DOHH2 (cell line): ENCODE measurements around the gene RPUSD1.

Experiments
- H3F3A ChIP-seq: fragments of 200-600 bp; sonication (generic), shearing (Covaris generic); 2 replicates; pipeline ENCODE4 v1.6.0; 2016; ENCODE audit warnings: antibody characterized with exemption, mild to moderate bottlenecking; ENCODE audit not compliant: control insufficient read depth, insufficient read depth
- H3K27ac ChIP-seq: fragments of 200-600 bp; sonication (generic); 2 replicates; pipeline ENCODE4 v1.5.1; 2014; ENCODE audit warnings: low read depth, mild to moderate bottlenecking, low read length, moderate library complexity
- H3K27me3 ChIP-seq: fragments of 200-600 bp; sonication (generic); 2 replicates; pipeline ENCODE4 v1.6.1; 2014; ENCODE audit warnings: mild to moderate bottlenecking, low read length, mixed read lengths; ENCODE audit not compliant: control insufficient read depth
- H3K36me3 ChIP-seq: fragments of 200-600 bp; sonication (generic); 2 replicates; pipeline ENCODE4 v1.6.1; 2014; ENCODE audit warnings: mild to moderate bottlenecking, low read length, moderate library complexity, mixed read lengths; ENCODE audit not compliant: control insufficient read depth
- H3K4me1 ChIP-seq: fragments of 200-600 bp; sonication (generic); 2 replicates; pipeline ENCODE4 v1.6.1; 2014; ENCODE audit warnings: mild to moderate bottlenecking, low read length, mixed read lengths; ENCODE audit not compliant: control insufficient read depth
- H3K4me2 ChIP-seq: fragments of 200-600 bp; sonication (generic); 2 replicates; pipeline ENCODE4 v1.6.0; 2014; ENCODE audit warnings: mild to moderate bottlenecking, low read length, moderate library complexity
- H3K4me3 ChIP-seq: fragments of 200-600 bp; sonication (generic); 2 replicates; pipeline ENCODE4 v1.5.1; 2014; ENCODE audit warnings: mild to moderate bottlenecking, low read length, mixed read lengths
- H3K79me2 ChIP-seq: fragments of 200-600 bp; sonication (generic); 2 replicates; pipeline ENCODE4 v1.6.1; 2014; ENCODE audit warnings: mild to moderate bottlenecking, low read length, mixed read lengths; ENCODE audit not compliant: control insufficient read depth
- H3K9me2 ChIP-seq: fragments of 200-600 bp; sonication (generic); replicated peaks from 2 replicates; pipeline ENCODE4 v1.6.1; 2014; ENCODE audit warnings: mild to moderate bottlenecking, low read length, mixed read lengths; ENCODE audit not compliant: control insufficient read depth
- H3K9me3 ChIP-seq: fragments of 200-600 bp; sonication (generic); 2 replicates; pipeline ENCODE4 v1.6.1; 2014; ENCODE audit warnings: antibody characterized with exemption, low read length, mixed read lengths; ENCODE audit not compliant: control insufficient read depth, insufficient read depth
- H4K20me1 ChIP-seq: fragments of 200-600 bp; sonication (generic); 2 replicates; pipeline ENCODE4 v1.6.0; 2014; ENCODE audit warnings: low read depth, mild to moderate bottlenecking, antibody characterized with exemption, low read length, moderate library complexity; ENCODE audit not compliant: control insufficient read depth, insufficient read depth
- CTCF ChIP-seq: fragments of 200-600 bp; sonication (generic); IDR thresholded peaks from one replicate; pipeline ENCODE4 v1.5.1; 2014; ENCODE audit warnings: antibody characterized with exemption, mild to moderate bottlenecking, low read depth, low read length; ENCODE audit not compliant: poor library complexity, severe bottlenecking
- EZH2phosphoT487 ChIP-seq: fragments of 200-600 bp; sonication (generic); IDR thresholded peaks from 2 replicates; pipeline ENCODE4 v1.6.1; 2017; ENCODE audit warnings: borderline replicate concordance, mild to moderate bottlenecking, antibody characterized with exemption, low read length, moderate library complexity, mixed read lengths

The RPUSD1 gene

GRCh38 chr16:819336-820043, 31.3 kb upstream of the RPUSD1 start:
- Histone ChIP-seq H3K36me3 (no peaks in the 10 kb centered on the region), H3K4me2 (peak overlapping the region; percentile 40), H3K4me1 (peaks cover 14% of the 10 kb centered on the region), H3K9me3 (peaks cover 6% of the 10 kb centered on the region; the same call in 1 of the 2 replicates), H3K79me2 (no peaks in the 10 kb centered on the region), H3K27ac (no peak overlapping the region), H3K9me2 (no peaks in the 10 kb centered on the region), H3K27me3 (peaks cover 10% of the 10 kb centered on the region), H3F3A (no peaks in the 10 kb centered on the region), H3K4me3 (0 out of 2 replicates have a peak overlapping the region, but pooled peaks have one; percentile 10), H4K20me1 (no peaks in the 10 kb centered on the region)
- TF ChIP-seq CTCF = no peak
- no peak for TF ChIP-seq EZH2phosphoT487

GRCh38 chr16:818592-818991, 30.4 kb upstream of the RPUSD1 start:
- H3K4me1 ChIP-seq = peaks cover 14% of the 10 kb centered on the region
- H3K9me3 ChIP-seq = peaks cover 6% of the 10 kb centered on the region; the same call in 1 of the 2 replicates
- no peak for TF ChIP-seq EZH2phosphoT487
- no peak for TF ChIP-seq CTCF
- H3K27ac ChIP-seq = no peak overlapping the region
- H3F3A ChIP-seq = no peaks in the 10 kb centered on the region
- H3K9me2 ChIP-seq = no peaks in the 10 kb centered on the region
- H4K20me1 ChIP-seq = no peaks in the 10 kb centered on the region
- H3K4me2 ChIP-seq = no peak overlapping the region
- no peaks in the 10 kb centered on the region for H3K36me3 ChIP-seq
- no peak overlapping the region for H3K4me3 ChIP-seq
- H3K27me3 ChIP-seq = peaks cover 10% of the 10 kb centered on the region
- H3K79me2 ChIP-seq = no peaks in the 10 kb centered on the region

GRCh38 chr16:818132-818531, 30.0 kb upstream of the RPUSD1 start:
- Histone ChIP-seq H3K9me2 (no peaks in the 10 kb centered on the region), H4K20me1 (no peaks in the 10 kb centered on the region), H3K27me3 (peaks cover 13% of the 10 kb centered on the region), H3K79me2 (no peaks in the 10 kb centered on the region), H3K27ac (no peak overlapping the region), H3K4me2 (no peak overlapping the region), H3K36me3 (no peaks in the 10 kb centered on the region), H3F3A (no peaks in the 10 kb centered on the region), H3K4me3 (no peak overlapping the region), H3K9me3 (peaks cover 6% of the 10 kb centered on the region; the same call in 1 of the 2 replicates), H3K4me1 (peaks cover 14% of the 10 kb centered on the region)
- TF ChIP-seq CTCF (no peak), EZH2phosphoT487 (no peak)
